HepG2 (cell line): ENCODE results near the gene KLC3. TPM values are rescaled to one million over a fixed set of nuclear protein-coding genes. Genes with fewer than 3 reads are reported as not detected.

Experiments
- FIP1L1 ChIP-seq: fragments of 200-400 bp; formaldehyde crosslinking; IDR thresholded peaks from 2 replicates; pipeline ENCODE4 v1.6.1; 2018; ENCODE audit warnings: low read depth, mild to moderate bottlenecking, low read length, moderate library complexity, borderline replicate concordance; ENCODE audit not compliant: insufficient read depth
- HNF4A ChIP-seq: sonication (generic); formaldehyde crosslinking; IDR thresholded peaks from 2 replicates; pipeline ENCODE4 v1.4.0; 2020; ENCODE audit warnings: missing genetic modification reagents
- HOXA5 ChIP-seq: sonication (generic); formaldehyde crosslinking; IDR thresholded peaks from 2 replicates; pipeline ENCODE4 v1.4.0; 2020; ENCODE audit warnings: missing genetic modification reagents
- IKZF4 ChIP-seq: sonication (generic); formaldehyde crosslinking; IDR thresholded peaks from 2 replicates; pipeline ENCODE4 v1.5.1; 2020; ENCODE audit warnings: borderline replicate concordance, mild to moderate bottlenecking, low read depth, missing genetic modification reagents; ENCODE audit errors: not compliant biosample characterization
- JARID2 ChIP-seq: sonication (generic); formaldehyde crosslinking; IDR thresholded peaks from 2 replicates; pipeline ENCODE4 v1.8.1; 2023; ENCODE audit warnings: missing genetic modification reagents, inconsistent platforms; ENCODE audit not compliant: insufficient replicate concordance
- KDM2A ChIP-seq: sonication (generic); formaldehyde crosslinking; IDR thresholded peaks from 2 replicates; pipeline ENCODE4 v1.4.0; 2020; ENCODE audit warnings: low read depth, missing genetic modification reagents, borderline replicate concordance
- KLF15 ChIP-seq: sonication (generic); formaldehyde crosslinking; IDR thresholded peaks from 2 replicates; pipeline ENCODE4 v1.8.1; 2023; ENCODE audit warnings: borderline replicate concordance, mild to moderate bottlenecking, inconsistent platforms, missing genetic modification reagents, mixed read lengths
- MED13 ChIP-seq: sonication (generic); formaldehyde crosslinking; IDR thresholded peaks from 2 replicates; pipeline ENCODE4 v1.5.0; 2020; ENCODE audit warnings: missing genetic modification reagents
- NCOA2 ChIP-seq: sonication (generic); formaldehyde crosslinking; IDR thresholded peaks from 2 replicates; pipeline ENCODE4 v1.8.0; 2022; ENCODE audit warnings: inconsistent platforms
- NR2F1 ChIP-seq, 2 experiments: fragments of 450-650 bp in 1 of 2; formaldehyde crosslinking in 1 of 2; IDR thresholded peaks; 2 replicates each; pipeline versions ENCODE4 v1.5.0 to v1.6.1; 2016 to 2020; ENCODE audit warnings: mild to moderate bottlenecking in 1 of 2, missing compliant biosample characterization in 1 of 2, missing genetic modification reagents in 1 of 2, moderate library complexity in 1 of 2
- PREB ChIP-seq: sonication (generic); formaldehyde crosslinking; IDR thresholded peaks from 2 replicates; pipeline ENCODE4 v1.4.0; 2020; ENCODE audit warnings: missing genetic modification reagents
- RBFOX2 ChIP-seq: fragments of 200-400 bp; formaldehyde crosslinking; IDR thresholded peaks from 2 replicates; pipeline ENCODE4 v1.6.1; 2017; ENCODE audit warnings: low read depth, mild to moderate bottlenecking, low read length
- RFX3 ChIP-seq: IDR thresholded peaks from 2 replicates; pipeline ENCODE4 v1.6.1; 2016; ENCODE audit warnings: missing biosample characterization, missing genetic modification reagents
- TCF7L2 ChIP-seq: IDR thresholded peaks from 2 replicates; pipeline ENCODE4 v1.6.1; 2011; ENCODE audit warnings: mild to moderate bottlenecking, low read depth, low read length, moderate library complexity
- ZBTB26 ChIP-seq: IDR thresholded peaks from 2 replicates; pipeline ENCODE4 v1.6.1; 2016; ENCODE audit warnings: missing compliant biosample characterization, missing genetic modification reagents, borderline replicate concordance
- ZEB1 ChIP-seq: IDR thresholded peaks from 2 replicates; pipeline ENCODE4 v1.6.1; 2012; ENCODE audit warnings: mild to moderate bottlenecking, low read depth, inconsistent platforms; ENCODE audit not compliant: insufficient replicate concordance
- ZFP90 ChIP-seq: sonication (generic); formaldehyde crosslinking; IDR thresholded peaks from 2 replicates; pipeline ENCODE4 v1.8.0; 2022; ENCODE audit warnings: missing genetic modification reagents, mild to moderate bottlenecking, inconsistent platforms, borderline replicate concordance
- ZNF230 ChIP-seq: sonication (generic); formaldehyde crosslinking; IDR thresholded peaks from 2 replicates; pipeline ENCODE4 v1.4.0; 2020; ENCODE audit warnings: mild to moderate bottlenecking, missing genetic modification reagents
- ZNF331 ChIP-seq: sonication (generic); formaldehyde crosslinking; IDR thresholded peaks from 2 replicates; pipeline ENCODE4 v1.4.0; 2020; ENCODE audit warnings: missing genetic modification reagents
- ZNF343 ChIP-seq: sonication (generic); formaldehyde crosslinking; IDR thresholded peaks from 2 replicates; pipeline ENCODE4 v1.4.0; 2020; ENCODE audit warnings: mild to moderate bottlenecking, missing genetic modification reagents
- ZNF589 ChIP-seq: sonication (generic); formaldehyde crosslinking; conservative IDR thresholded peaks from 2 replicates; pipeline ENCODE4 v1.8.0; 2022; ENCODE audit warnings: mild to moderate bottlenecking, moderate library complexity, missing genetic modification reagents
- ZNF607 ChIP-seq: sonication (generic); formaldehyde crosslinking; IDR thresholded peaks from 2 replicates; pipeline ENCODE4 v1.5.1; 2020; ENCODE audit warnings: missing genetic modification reagents, mild to moderate bottlenecking, borderline replicate concordance
- ZNF660 ChIP-seq: sonication (generic); formaldehyde crosslinking; IDR thresholded peaks from 2 replicates; pipeline ENCODE4 v1.5.1; 2020; ENCODE audit warnings: mild to moderate bottlenecking, low read depth, missing genetic modification reagents, borderline replicate concordance
- ZNF746 ChIP-seq: sonication (generic); formaldehyde crosslinking; IDR thresholded peaks from 2 replicates; pipeline ENCODE4 v1.8.0; 2022; ENCODE audit warnings: mild to moderate bottlenecking, missing genetic modification reagents
- polyA plus RNA-seq, 8 experiments: library from polyadenylated mRNA; depleted of rRNA in 3 of 8; stranded (reverse) in 7 of 8; unstranded in 1 of 8; fragments of >200 nt; fragmentation: Illumina TruSeq in 4 of 8; extraction: Trizol in 4 of 8; gene quantifications; 2 replicates each; pipeline versions ENCODE4 v1.2.1 to v1.2.3, GENCODE V29; 2011 to 2016; ENCODE audit warnings: low read depth in 4 of 8, missing spikeins in 1 of 8, mixed read lengths in 1 of 8; ENCODE audit not compliant: insufficient read depth in 1 of 8
- total RNA-seq, 5 experiments: library from RNA; depleted of rRNA; stranded (reverse); fragments of >200 nt; fragmentation: Illumina TruSeq; extraction: Trizol; gene quantifications; 2 replicates each; pipeline ENCODE4 v1.2.3, GENCODE V29; 2016; ENCODE audit warnings: low read depth in 1 of 5
- TF ChIP-seq, protein P1 (sequence below): sonication (generic); formaldehyde crosslinking; IDR thresholded peaks from 2 replicates; pipeline ENCODE4 v1.5.0; 2020; ENCODE audit warnings: missing genetic modification reagents
- TF ChIP-seq, protein P2 (sequence below): sonication (generic); formaldehyde crosslinking; IDR thresholded peaks from 2 replicates; pipeline ENCODE4 v1.4.0; 2020; ENCODE audit warnings: missing genetic modification reagents

KLC3 gene
- total and polyA plus RNA-seq, 2 of the 13 experiments (the other 11 are each of a cell fraction or from before 2014, with no cell fraction given): 0.13 TPM; not detected in 1

- TF ChIP-seq NR2F1 (CRISPR knock-in tag; IDR thresholded peaks at IDR 0.05) (no peak), ZNF660 (no peak), RBFOX2 (no peak), IKZF4 (CRISPR knock-in tag) (no peak), NCOA2 (CRISPR knock-in tag) (peak; percentile 63), ZNF230 (no peak), PREB (no peak), ZNF343 (no peak), ZFP90 (CRISPR knock-in tag) (0 out of 2 replicates have a peak, but pooled peaks have one; percentile 40), ZNF607 (CRISPR knock-in tag) (no peak), JARID2 (CRISPR knock-in tag) (no peak), RFX3 (CRISPR knock-in tag) (no peak), ZNF331 (CRISPR knock-in tag) (0 out of 2 replicates have a peak, but pooled peaks have one; percentile 21), KLF15 (CRISPR knock-in tag) (no peak), FIP1L1 (no peak), KDM2A (CRISPR knock-in tag) (no peak), ZNF589 (no peak), HNF4A (CRISPR knock-in tag) (peak; percentile 60), ZNF746 (no peak), ZBTB26 (CRISPR knock-in tag) (peak; percentile 98), TCF7L2 (no peak), HOXA5 (CRISPR knock-in tag) (no peak), ZEB1 (peak; percentile 45), MED13 (CRISPR knock-in tag) (no peak)
- TF ChIP-seq, protein P1, sequence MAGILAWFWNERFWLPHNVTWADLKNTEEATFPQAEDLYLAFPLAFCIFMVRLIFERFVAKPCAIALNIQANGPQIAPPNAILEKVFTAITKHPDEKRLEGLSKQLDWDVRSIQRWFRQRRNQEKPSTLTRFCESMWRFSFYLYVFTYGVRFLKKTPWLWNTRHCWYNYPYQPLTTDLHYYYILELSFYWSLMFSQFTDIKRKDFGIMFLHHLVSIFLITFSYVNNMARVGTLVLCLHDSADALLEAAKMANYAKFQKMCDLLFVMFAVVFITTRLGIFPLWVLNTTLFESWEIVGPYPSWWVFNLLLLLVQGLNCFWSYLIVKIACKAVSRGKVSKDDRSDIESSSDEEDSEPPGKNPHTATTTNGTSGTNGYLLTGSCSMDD (CRISPR knock-in tag): no peak
- TF ChIP-seq, protein P2, sequence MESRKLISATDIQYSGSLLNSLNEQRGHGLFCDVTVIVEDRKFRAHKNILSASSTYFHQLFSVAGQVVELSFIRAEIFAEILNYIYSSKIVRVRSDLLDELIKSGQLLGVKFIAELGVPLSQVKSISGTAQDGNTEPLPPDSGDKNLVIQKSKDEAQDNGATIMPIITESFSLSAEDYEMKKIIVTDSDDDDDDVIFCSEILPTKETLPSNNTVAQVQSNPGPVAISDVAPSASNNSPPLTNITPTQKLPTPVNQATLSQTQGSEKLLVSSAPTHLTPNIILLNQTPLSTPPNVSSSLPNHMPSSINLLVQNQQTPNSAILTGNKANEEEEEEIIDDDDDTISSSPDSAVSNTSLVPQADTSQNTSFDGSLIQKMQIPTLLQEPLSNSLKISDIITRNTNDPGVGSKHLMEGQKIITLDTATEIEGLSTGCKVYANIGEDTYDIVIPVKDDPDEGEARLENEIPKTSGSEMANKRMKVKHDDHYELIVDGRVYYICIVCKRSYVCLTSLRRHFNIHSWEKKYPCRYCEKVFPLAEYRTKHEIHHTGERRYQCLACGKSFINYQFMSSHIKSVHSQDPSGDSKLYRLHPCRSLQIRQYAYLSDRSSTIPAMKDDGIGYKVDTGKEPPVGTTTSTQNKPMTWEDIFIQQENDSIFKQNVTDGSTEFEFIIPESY: peak; percentile 37; the same call in 1 of the 2 replicates
Measured at GRCh38 chr19:45376045-45376724, 35.6 kb downstream of the KLC3 start (continued).
